NCI-H526 treated with DMSO at 0.1 percent for 48 hours (cell line): ENCODE data around the gene YKT6.

Experiments used
- DNase-seq: peaks from one replicate; lab custom pipeline; 2025; lab: John Stamatoyannopoulos, UW

The YKT6 gene

GRCh38 chr7:44218418-44219201 lies 17.8 kb downstream of the YKT6 start:
- no peak for DNase-seq

- DNase-seq = no peak
Measured at GRCh38 chr7:44219371-44220045, 18.7 kb downstream of the YKT6 start.

GRCh38 chr7:44220046-44220357 lies 19.2 kb downstream of the YKT6 start:
- DNase-seq = no peak

GRCh38 chr7:44220358-44221112 lies 19.8 kb downstream of the YKT6 start:
- no peak for DNase-seq

GRCh38 chr7:44221231-44221791 lies 20.5 kb downstream of the YKT6 start:
- DNase-seq = no peak

GRCh38 chr7:44222074-44222473 lies 21.3 kb downstream of the YKT6 start:
- no peak for DNase-seq

GRCh38 chr7:44222776-44223261 lies 22.0 kb downstream of the YKT6 start:
- no peak for DNase-seq

- DNase-seq = no peak
Measured at GRCh38 chr7:44223362-44224079, 22.7 kb downstream of the YKT6 start.

- no peak for DNase-seq
Measured at GRCh38 chr7:44224080-44224973, 23.5 kb downstream of the YKT6 start.

GRCh38 chr7:44224974-44225565 lies 24.3 kb downstream of the YKT6 start:
- DNase-seq = no peak

- no peak for DNase-seq
Measured at GRCh38 chr7:44225566-44226395, 25.0 kb downstream of the YKT6 start.

- no peak for DNase-seq
Measured at GRCh38 chr7:44226396-44226753, 25.6 kb downstream of the YKT6 start.

- DNase-seq = no peak
Measured at GRCh38 chr7:44227911-44228310, 27.1 kb downstream of the YKT6 start.

- no peak for DNase-seq
Measured at GRCh38 chr7:44228571-44229350, 28.0 kb downstream of the YKT6 start.

GRCh38 chr7:44229546-44230105 lies 28.8 kb downstream of the YKT6 start:
- DNase-seq = no peak

- DNase-seq = no peak
Measured at GRCh38 chr7:44230286-44230685, 29.5 kb downstream of the YKT6 start.

- no peak for DNase-seq
Measured at GRCh38 chr7:44231088-44231487, 30.3 kb downstream of the YKT6 start.

- no peak for DNase-seq
Measured at GRCh38 chr7:44232396-44232795, 31.6 kb downstream of the YKT6 start.
